ENCODE data around the gene SELENOI.
"Not testable (repeated sequence)": the region's sequence is repeated elsewhere in the genome, so short reads cannot be mapped to it uniquely, and the experiment has no call there.

Gene SELENOI

GRCh38 chr2:26316845-26317244, 29.1 kb upstream of the SELENOI start:
- H3K27ac ChIP-seq = no peak overlapping the region
- no peak for TF ChIP-seq CTCF (conservative IDR thresholded peaks at IDR 0.05)

- TF ChIP-seq CTCF (conservative IDR thresholded peaks at IDR 0.05) = no peak
Measured at GRCh38 chr2:26317377-26318105, 28.4 kb upstream of the SELENOI start.

GRCh38 chr2:26318950-26319349, 27.0 kb upstream of the SELENOI start:
- no peak for TF ChIP-seq CTCF (conservative IDR thresholded peaks at IDR 0.05)
- no peak overlapping the region for H3K27ac ChIP-seq

More at GRCh38 chr2:26317377-26318105, 28.4 kb upstream of the SELENOI start:
- no peak overlapping the region for H3K27ac ChIP-seq

- not testable (repeated sequence) for H3K27ac ChIP-seq
Measured at GRCh38 chr2:26324479-26324878, 21.5 kb upstream of the SELENOI start.

GRCh38 chr2:26324903-26325302, 21.0 kb upstream of the SELENOI start:
- H3K27ac ChIP-seq = no peak overlapping the region
- no peak for TF ChIP-seq CTCF (conservative IDR thresholded peaks at IDR 0.05)

- no peak for TF ChIP-seq CTCF (conservative IDR thresholded peaks at IDR 0.05)
- no peak overlapping the region for H3K27ac ChIP-seq
Measured at GRCh38 chr2:26325851-26326250, 20.1 kb upstream of the SELENOI start.

GRCh38 chr2:26326514-26326913, 19.4 kb upstream of the SELENOI start:
- TF ChIP-seq CTCF (conservative IDR thresholded peaks at IDR 0.05) = no peak
- H3K27ac ChIP-seq = no peak overlapping the region

All from VCaP (cell line).